SKM-1 (cell line): ENCODE data around the gene GPSM1.
A peak's percentile ranks its signal among the peaks of the same experiment; 100 is the strongest.

Experiments
- DNase-seq: peaks from one replicate; lab custom pipeline; 2025; ENCODE audit not compliant: unreplicated experiment; lab: John Stamatoyannopoulos, UW

GPSM1 gene

DNA sequence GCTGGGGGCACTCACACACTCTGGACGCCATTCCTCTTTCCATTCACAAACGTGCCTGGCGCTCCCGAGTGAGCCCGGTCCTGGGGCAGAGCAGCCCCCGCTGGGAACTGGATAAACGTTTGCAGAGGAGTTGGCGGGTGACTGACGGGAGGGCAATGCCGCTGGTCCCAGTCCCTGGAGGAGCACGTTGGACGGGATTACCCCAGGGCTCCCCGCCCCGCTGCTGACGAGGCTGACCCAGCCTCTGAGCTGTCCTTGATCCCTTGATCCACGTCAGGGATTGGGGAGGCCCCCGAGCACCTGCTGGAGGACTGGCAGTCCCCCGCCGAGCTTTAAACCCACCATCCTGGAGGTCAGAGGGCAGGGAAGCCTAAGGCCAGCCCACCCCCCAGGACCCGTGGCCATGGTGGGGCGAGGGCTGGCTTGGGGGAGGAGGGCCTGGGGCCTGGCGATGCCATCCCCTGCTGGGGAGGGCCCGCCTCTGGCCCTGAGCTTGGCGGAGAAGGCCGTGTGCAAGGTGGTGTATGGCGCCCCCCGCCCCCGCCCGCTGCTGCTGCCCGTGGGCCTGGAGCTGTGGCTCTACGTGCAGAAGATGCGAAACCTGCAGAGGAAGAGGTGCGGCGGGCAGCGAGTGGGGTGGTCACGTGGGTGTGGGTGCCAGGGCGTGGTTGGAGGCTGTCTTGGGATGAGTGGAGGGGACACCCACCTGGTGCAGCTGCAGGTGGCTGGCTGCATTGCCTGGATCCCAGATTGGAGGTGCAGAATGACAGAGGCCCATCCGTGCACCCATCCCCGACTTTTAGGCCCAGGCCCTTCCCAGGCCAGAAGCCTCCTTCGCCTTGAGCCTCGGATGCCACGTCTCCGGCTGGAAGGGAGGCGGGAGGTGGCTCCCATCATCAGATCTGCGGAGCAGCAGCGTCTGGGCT lies 4.5 kb downstream of the GPSM1 start:
- no peak for DNase-seq

GRCh38 chr9:136332482-136332983 lies 5.2 kb downstream of the GPSM1 start:
- no peak for DNase-seq

DNA sequence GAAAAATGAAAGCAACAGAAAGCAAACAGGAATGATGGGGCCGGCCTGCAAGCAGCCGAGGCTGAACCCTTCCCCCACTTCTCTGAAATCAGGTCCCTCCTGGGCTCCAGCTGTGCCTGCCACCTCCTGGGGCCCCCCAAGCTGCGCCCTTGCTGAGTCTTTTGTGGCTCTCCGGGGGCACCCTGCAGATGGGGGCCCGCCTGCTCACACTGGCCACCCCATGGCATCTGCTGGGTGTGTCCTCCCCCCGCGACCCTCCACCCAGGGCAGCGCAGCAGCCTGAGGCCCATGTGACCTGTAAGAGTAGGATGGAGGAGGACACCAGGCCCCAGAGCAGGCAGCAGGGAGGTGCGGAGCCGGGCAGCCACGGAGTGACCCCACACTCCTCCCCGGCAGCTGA lies 5.7 kb downstream of the GPSM1 start:
- DNase-seq: no peak

GRCh38 chr9:136333486-136333885 lies 6.1 kb downstream of the GPSM1 start:
- no peak for DNase-seq

- DNase-seq: no peak
These were observed 7.2 kb downstream of the GPSM1 start for GRCh38 chr9:136334541-136334940.

DNA sequence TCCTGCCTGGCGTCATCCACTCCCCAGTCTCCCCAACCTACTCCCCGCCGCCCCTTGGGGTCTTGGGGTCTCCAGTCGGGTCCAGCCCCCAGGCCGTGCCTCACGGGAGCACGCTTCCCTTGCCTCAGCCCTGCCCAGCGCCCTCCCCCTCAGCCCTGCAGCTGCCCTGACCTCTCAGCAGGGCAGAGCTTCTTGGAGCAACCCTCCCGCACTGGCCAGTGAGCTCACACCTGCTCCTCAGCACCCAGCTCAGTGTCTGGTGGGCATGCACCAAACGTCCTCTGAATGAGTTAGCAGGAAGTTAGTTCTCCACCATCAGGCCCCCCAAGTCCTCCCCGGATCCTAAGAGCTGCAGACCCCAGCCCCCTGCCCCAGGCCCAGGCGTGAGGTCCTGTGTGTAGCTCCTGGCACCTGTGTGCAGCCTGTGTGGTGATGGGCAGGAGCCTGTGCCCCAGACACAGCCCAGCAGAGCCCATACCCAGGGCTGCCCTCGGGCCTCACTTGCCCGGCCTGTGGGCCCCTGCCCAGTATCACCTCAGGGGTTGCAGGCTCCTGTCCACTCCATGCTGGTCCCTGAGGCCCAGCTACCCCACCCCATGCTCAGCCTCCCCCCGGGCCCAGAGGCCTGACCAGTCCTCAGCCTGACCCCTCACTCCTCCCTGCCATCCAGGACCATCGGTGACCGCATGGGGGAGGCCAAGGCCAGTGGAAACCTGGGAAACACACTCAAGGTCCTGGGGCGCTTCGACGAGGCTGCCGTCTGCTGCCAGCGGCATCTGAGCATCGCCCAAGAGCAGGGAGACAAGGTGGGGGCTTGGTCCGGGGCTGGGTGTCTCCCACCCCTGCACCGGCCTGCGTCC lies 8.2 kb downstream of the GPSM1 start:
- no peak for DNase-seq

- DNase-seq: no peak
These were observed 9.0 kb downstream of the GPSM1 start for GRCh38 chr9:136336156-136336870.

GRCh38 chr9:136336881-136337280 lies 9.5 kb downstream of the GPSM1 start:
- DNase-seq: no peak

DNA sequence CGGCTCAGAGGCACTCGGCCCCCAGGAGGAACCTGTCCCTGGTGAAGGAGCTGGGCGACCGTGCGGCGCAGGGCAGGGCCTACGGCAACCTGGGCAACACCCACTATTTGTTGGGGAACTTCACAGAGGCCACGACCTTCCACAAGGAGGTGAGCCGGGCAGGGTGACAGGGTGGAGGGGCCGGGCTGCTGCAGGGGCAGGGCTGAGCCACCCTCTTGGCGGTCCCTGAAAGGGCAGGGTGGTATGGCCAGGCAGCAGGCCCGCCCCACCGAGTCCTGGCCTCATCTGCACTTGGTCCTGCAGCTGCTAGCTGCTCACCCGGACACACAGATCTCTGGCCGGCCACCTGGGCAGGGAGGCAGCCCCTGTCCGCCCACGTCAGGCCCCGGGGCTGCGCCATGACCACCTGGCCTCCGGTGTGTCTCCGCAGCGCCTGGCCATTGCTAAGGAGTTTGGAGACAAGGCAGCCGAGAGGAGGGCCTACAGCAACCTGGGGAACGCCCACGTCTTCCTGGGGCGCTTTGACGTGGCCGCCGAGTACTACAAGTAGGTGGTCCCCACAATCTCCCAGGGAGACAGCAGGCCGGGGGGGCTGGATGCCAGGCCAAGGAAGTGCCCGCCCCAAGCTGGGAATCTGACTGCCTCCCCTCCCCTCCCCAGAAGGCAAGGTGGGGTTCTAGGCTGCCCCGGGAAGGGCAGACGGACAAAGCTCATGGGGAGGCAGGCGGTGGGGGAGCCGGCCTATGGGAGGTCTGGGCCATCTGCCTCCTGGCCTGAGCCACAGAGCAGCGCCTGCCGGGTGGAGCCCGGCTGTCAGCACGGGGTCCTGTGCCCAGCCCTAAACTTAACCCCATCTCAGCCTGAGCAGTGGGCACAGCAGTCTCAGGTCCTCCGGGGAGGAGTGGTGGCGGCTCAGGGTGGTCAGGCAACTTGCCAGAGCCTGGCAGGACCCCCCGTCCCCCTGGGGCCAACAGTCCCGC lies 10.4 kb downstream of the GPSM1 start:
- DNase-seq: no peak

- DNase-seq: no peak
These were observed 11.2 kb downstream of the GPSM1 start for GRCh38 chr9:136338511-136338910.

GRCh38 chr9:136339173-136339957 lies 12.0 kb downstream of the GPSM1 start:
- DNase-seq: peak; percentile 58

DNA sequence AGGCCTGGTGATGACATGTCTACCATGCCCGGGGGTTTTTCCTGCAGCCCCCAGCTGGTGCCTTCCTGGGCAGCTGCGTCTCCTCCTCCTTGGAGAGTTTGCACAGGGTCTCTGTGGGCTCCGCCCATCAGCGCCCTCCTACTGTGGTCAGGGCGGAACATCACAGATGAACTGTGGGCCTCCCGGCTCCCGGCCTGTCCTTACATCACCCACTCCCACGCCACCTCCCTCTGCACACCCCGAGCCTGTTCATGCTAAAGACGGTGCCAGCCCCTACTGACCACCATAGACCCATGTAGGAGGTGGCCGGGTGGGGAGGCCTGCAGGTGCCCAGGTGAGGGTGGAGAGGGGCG lies 12.6 kb downstream of the GPSM1 start:
- DNase-seq: no peak

DNA sequence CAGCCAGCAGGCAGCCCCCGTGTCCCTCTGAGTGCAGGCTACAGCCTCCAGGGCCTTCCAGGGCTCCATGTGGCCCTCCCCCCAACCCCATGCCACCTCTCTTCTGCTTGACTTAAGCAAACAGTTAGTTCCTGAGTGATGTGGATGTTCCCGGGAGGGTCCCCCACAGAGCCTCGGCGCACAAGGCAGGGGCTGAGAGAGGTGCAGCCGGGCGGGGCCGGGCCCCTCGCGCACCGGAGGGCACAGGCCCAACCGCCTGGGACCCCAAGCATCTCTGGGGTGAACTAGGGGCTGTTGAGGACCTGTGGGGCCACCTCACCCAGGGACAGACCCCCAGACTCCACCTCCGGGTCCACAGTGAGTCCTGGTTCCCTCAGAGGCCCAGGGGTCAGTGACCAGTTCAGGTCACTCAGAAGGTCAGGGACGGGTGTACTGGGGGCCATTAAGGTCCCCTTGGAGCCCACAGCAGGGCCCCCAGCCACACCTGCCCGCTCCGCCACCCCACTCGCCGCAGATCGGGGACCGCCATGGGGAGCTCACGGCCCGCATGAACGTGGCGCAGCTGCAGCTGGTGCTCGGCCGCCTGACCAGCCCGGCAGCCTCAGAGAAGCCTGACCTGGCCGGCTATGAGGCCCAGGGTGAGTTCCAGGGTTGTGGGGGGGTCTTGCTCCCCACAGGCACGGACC lies 13.2 kb downstream of the GPSM1 start:
- no peak for DNase-seq

DNA sequence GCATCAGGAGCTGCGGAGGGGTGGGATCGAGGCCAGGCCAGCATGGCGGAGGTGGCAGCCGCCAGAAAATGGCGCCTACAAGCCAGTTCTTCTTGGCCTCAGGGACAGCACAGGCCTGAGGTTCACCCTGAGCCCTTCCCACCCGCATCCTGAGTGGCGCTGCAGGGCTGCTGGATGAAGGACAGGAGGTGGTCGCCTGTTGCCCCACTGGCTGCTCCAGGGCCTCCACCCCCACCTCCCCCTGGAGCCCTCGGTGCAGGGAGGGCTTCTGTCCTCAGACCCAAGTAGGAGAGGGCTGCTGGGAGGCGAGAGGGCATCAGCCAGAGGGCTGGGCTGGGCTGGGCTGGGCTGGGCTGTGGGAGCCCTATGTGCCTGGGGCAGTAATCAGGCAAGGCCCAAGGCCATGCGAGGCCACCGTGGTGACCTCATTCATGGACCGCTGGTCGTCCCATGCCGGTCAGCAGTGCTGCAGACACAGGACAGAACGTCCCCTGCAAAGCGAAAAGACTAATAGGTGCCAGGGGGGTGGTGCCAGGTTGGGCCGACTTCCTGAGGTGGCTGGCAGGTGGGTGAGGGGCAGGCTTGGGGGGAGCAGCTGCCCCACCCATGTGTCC lies 13.8 kb downstream of the GPSM1 start:
- DNase-seq: no peak

DNA sequence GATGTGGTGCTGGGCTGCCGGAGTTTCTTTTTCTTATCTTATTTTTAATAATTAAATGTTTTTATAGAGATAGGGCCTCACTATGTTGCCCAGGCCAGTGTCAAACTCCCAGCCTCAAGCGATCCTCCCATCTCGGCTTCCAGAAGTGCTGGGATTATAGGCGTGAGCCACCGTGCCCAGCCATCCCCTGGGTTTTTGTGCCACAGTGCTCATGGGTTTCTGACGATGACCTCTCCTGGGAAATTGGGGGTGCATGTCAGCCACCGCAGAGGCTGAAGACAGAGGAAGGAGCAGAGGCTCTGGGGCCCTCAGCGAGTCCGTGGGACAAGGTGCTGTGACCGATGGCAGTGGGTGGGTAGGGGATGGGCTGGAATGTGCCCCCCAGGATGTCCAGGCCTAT lies 14.4 kb downstream of the GPSM1 start:
- no peak for DNase-seq

- DNase-seq: no peak
These were observed 15.1 kb downstream of the GPSM1 start for GRCh38 chr9:136342181-136343120.
